IMR-90 (cell line): Measurements from ENCODE around the gene PRR12. TPM values are rescaled to one million over a fixed set of nuclear protein-coding genes. Genes with fewer than 3 reads are reported as not detected.

Experiments used
- CTCF ChIP-seq: conservative IDR thresholded peaks from 2 replicates; pipeline ENCODE4 v1.5.1; 2012; ENCODE audit warnings: mild to moderate bottlenecking, low read depth, low read length, improper control_type of control experiment
- polyA plus RNA-seq, 3 experiments: library from polyadenylated mRNA; depleted of rRNA; stranded (reverse); fragments of >200 nt; gene quantifications; 2 replicates each; pipeline ENCODE4 v1.2.3, GENCODE V29; 2012; ENCODE audit warnings: low replicate concordance in 1 of 3
- total RNA-seq: library from RNA; depleted of rRNA; stranded (reverse); fragments of >200 nt; gene quantifications from 2 replicates; pipeline ENCODE4 v1.2.3, GENCODE V29; 2012

The PRR12 gene
- total and polyA plus RNA-seq, 2 of the 4 experiments (the other 2 are of a cell fraction) = 0.36 to 4.1 TPM

- TF ChIP-seq CTCF = no peak
These were observed 50.9 kb downstream of the PRR12 start, which contains the start of gene SCAF1 (continued) for GRCh38 chr19:49641688-49642491.
